Thyroid gland (tissue), 4 donors: ENCODE results near the gene UBXN7. TPM values are rescaled to one million over a fixed set of nuclear protein-coding genes. Genes with fewer than 3 reads are reported as not detected.

Experiments used
- DNase-seq, 2 donors: peaks; one replicate each; pipeline ENCODE4 v3.0.0-alpha.2; 2019
- H3K27ac ChIP-seq, 3 donors: fragments of 200-600 bp; sonication (generic); 1 replicate in 2 of 3; 2 replicates in 1 of 3; pipeline ENCODE4 v1.5.1; 2016 to 2019; ENCODE audit warnings: mild to moderate bottlenecking in 1 of 3, moderate library complexity in 1 of 3
- H3K27me3 ChIP-seq: fragments of 200-600 bp; sonication (generic); one replicate; pipeline ENCODE4 v1.5.1; 2019
- H3K36me3 ChIP-seq, 2 donors: fragments of 200-600 bp; sonication (generic); one replicate each; pipeline ENCODE4 v1.5.1; 2016 to 2019
- H3K4me1 ChIP-seq, 2 donors: fragments of 200-600 bp; sonication (generic); one replicate each; pipeline ENCODE4 v1.5.1; 2017 to 2019
- H3K4me3 ChIP-seq, 3 donors: fragments of 200-600 bp; sonication (generic); replicated peaks in 1 of 3; 1 replicate in 2 of 3; 2 replicates in 1 of 3; pipeline ENCODE4 v1.5.1; 2016; ENCODE audit warnings: mild to moderate bottlenecking in 1 of 3
- H3K9me3 ChIP-seq: fragments of 200-600 bp; sonication (generic); one replicate; pipeline ENCODE4 v1.5.1; 2017
- POLR2A ChIP-seq, 2 donors: fragments of 450-650 bp; IDR thresholded peaks; one replicate each; pipeline ENCODE4 v1.6.1; 2017; ENCODE audit warnings: antibody characterized with exemption in 2 of 2, mild to moderate bottlenecking in 2 of 2, moderate library complexity in 1 of 2
- WGBS, 2 donors: methylation state at CpG; one replicate each; pipeline ENCODE4 v1.1.5; 2017; 5-methylcytosine and 5-hydroxymethylcytosine counted together
- intact Hi-C: fragments of 100-400 bp; cut with DNase I; formaldehyde crosslinking; loops from one replicate; pipeline ENCODE4 v1.15.1; 2023
- total RNA-seq, 4 donors: library from RNA; depleted of rRNA; stranded (reverse); fragments of >200 nt; gene quantifications; one replicate each; pipeline ENCODE4 v1.2.3, GENCODE V29; 2016
- TF ChIP-seq, protein P1 (sequence below), 6 experiments: fragments of 200-600 bp in 3 of 6; fragments of 450-650 bp in 3 of 6; sonication (generic) in 3 of 6; IDR thresholded peaks; one replicate each; pipeline ENCODE4 v1.5.1; 2016 to 2019; ENCODE audit warnings: antibody characterized with exemption in 6 of 6, mild to moderate bottlenecking in 2 of 6, inconsistent platforms in 1 of 6, moderate library complexity in 1 of 6

UBXN7 gene
- total RNA-seq, 4 donors from 2014 or later: 16.8 to 38.4 (median 23.2) TPM

DNA sequence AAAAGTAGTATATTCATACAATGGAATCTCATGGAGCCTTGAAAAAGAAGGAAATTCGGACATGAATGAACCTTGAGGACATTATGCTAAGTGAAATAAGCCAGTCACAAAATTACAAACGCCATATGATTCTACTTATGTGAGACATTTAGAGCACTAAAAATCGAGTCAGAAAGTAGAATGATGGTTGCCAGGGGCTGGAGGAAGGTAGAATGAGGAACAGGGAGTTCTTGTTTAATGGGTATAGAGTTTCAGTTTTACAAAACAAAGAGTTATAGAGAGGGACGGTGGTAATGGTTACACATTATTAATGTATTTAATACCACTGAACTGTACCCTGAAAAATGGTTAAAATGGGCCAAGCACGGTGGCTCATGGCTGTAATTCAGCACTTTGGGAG lies 19.5 kb downstream of the UBXN7 start:
- DNase-seq: no peak
- no peaks in the 10 kb centered on the region for H3K9me3 ChIP-seq
- intact Hi-C loops: no loop called here
- H3K27me3 ChIP-seq: no peaks in the 10 kb centered on the region
- H3K4me3 ChIP-seq: no peak overlapping the region
- 91 to 94% methylated on average over 5 of the region's 5 CpGs for WGBS, 2 donors
- no peaks in the 10 kb centered on the region for H3K4me1 ChIP-seq
- TF ChIP-seq, protein P1, sequence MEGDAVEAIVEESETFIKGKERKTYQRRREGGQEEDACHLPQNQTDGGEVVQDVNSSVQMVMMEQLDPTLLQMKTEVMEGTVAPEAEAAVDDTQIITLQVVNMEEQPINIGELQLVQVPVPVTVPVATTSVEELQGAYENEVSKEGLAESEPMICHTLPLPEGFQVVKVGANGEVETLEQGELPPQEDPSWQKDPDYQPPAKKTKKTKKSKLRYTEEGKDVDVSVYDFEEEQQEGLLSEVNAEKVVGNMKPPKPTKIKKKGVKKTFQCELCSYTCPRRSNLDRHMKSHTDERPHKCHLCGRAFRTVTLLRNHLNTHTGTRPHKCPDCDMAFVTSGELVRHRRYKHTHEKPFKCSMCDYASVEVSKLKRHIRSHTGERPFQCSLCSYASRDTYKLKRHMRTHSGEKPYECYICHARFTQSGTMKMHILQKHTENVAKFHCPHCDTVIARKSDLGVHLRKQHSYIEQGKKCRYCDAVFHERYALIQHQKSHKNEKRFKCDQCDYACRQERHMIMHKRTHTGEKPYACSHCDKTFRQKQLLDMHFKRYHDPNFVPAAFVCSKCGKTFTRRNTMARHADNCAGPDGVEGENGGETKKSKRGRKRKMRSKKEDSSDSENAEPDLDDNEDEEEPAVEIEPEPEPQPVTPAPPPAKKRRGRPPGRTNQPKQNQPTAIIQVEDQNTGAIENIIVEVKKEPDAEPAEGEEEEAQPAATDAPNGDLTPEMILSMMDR (IDR thresholded peaks at IDR 0.05): no peak
- TF ChIP-seq POLR2A (IDR thresholded peaks at IDR 0.05): no peak
- H3K36me3 ChIP-seq: no peaks in the 10 kb centered on the region
- no peak overlapping the region for H3K27ac ChIP-seq

DNA sequence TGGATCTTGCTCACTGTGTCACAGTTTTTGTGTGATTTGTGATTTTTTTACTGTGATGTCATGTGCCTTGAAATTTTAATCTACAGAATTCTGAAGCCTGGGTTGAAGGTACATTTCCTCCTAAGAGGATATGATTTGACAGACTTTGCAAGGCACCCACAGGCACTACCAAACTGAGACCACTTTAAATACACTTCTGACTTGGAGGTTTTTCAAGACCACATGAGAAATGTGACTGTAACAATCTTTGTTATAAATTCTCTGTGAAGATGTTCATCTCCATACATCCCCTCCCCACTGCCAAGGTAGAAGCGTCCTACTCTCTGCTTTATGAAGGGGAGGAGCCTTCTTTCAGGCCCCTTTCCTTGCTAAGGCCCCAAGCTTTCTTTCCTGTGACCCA lies 22.8 kb downstream of the UBXN7 start:
- H3K36me3 ChIP-seq: no peaks in the 10 kb centered on the region
- peaks cover 3 to 10% of the 10 kb centered on the region in 2 donors for H3K4me1 ChIP-seq
- 93 to 97% methylated on average over 1 of the region's 1 CpG for WGBS, 2 donors
- no peak for DNase-seq
- intact Hi-C loops: no loop called here
- H3K27ac ChIP-seq: no peak overlapping the region
- TF ChIP-seq POLR2A (IDR thresholded peaks at IDR 0.05): no peak
- TF ChIP-seq, protein P1 (IDR thresholded peaks at IDR 0.05): no peak
- H3K9me3 ChIP-seq: no peaks in the 10 kb centered on the region
- no peaks in the 10 kb centered on the region for H3K27me3 ChIP-seq
- H3K4me3 ChIP-seq: no peak overlapping the region

DNA sequence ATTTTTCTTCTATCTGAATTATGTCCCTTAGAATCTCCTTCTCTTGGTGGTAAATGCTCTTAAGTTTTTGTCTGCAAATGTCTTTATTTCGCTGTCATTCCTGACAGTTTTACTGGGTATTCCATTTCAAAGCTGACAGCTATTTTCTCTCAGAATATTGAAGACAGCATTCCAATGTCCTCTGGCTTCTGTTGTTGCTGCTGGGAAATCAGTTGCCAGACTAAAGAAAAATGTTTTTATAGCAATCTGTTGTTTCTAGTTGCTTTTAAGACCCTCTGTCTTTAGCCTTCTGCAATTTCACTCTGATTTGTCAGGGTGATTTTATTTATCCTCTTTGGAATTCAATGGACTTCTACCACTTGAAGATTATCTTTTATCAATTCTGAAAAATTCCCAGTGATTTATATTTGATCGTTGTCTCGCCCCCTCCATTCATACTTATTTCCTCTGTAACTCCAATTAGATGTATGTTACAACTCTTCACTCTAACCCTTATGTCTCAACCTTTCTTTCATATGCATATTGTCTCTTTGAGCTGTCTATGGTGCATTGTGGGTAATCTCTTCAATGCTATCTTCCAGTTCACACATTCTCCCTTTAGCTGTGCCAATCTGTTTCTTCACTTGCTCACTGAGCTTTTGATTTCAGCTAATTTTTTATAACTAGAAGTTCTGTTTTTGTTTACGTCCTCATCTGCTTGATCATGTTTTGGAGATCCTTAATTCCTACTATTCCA lies 23.5 kb downstream of the UBXN7 start:
- WGBS, 2 donors: 98% methylated on average over 4 of the region's 4 CpGs
- no peak for TF ChIP-seq POLR2A (IDR thresholded peaks at IDR 0.05)
- TF ChIP-seq, protein P1 (IDR thresholded peaks at IDR 0.05): no peak
- no peaks in the 10 kb centered on the region for H3K27me3 ChIP-seq

DNA sequence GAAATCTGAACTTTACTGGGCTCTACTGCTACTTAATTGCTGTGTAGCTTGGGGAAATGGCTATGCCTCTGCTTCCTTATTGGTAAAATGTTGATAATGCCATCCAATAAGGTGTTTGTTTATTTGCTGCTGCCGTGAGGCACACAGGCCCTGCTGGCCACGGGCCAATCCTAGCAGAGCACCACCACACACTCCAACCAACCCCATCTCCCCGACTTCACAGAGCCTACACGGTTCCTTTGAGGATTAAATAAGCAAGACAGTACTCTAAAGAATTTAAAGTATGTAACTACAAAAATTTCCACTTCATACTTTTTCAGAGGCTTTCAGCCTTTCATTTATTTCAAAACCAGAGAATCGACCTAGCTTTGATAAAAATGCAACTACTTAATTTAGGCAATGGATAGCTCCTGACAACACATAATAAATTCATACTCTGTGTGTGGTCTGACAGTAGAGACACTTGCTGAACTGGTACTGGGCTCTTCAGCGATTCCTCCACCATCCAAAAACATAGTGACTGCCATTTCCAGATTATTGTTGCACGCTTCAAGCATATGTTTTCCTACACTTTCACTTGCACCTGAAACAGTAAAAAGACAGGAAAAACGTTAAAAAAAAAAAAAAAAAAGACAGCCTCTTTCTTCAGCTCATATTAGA lies 25.3 kb downstream of the UBXN7 start:
- peak; percentile 28 to 47 for DNase-seq
- Histone ChIP-seq H3K4me1 (peaks cover 3 to 10% of the 10 kb centered on the region in 2 donors), H3K27ac (peak overlapping the region in 1 of 3 donors; percentile 8), H3K27me3 (no peaks in the 10 kb centered on the region), H3K4me3 (no peak overlapping the region), H3K9me3 (no peaks in the 10 kb centered on the region), H3K36me3 (no peaks in the 10 kb centered on the region)
- intact Hi-C loops: no loop called here
- whole genome bisulfite sequencing, 2 donors: 41 to 46% methylated on average over 8 of the region's 8 CpGs
- no peak for TF ChIP-seq POLR2A (IDR thresholded peaks at IDR 0.05)
- TF ChIP-seq, protein P1 (IDR thresholded peaks at IDR 0.05): no peak

More for the DNA sequence above, 23.5 kb downstream of the UBXN7 start:
- H3K4me3 ChIP-seq: no peak overlapping the region
- no peaks in the 10 kb centered on the region for H3K36me3 ChIP-seq
- no peak overlapping the region for H3K27ac ChIP-seq
- peaks cover 3 to 10% of the 10 kb centered on the region in 2 donors for H3K4me1 ChIP-seq
- DNase-seq: no peak
- intact Hi-C loops: no loop called here
- H3K9me3 ChIP-seq: no peaks in the 10 kb centered on the region

DNA sequence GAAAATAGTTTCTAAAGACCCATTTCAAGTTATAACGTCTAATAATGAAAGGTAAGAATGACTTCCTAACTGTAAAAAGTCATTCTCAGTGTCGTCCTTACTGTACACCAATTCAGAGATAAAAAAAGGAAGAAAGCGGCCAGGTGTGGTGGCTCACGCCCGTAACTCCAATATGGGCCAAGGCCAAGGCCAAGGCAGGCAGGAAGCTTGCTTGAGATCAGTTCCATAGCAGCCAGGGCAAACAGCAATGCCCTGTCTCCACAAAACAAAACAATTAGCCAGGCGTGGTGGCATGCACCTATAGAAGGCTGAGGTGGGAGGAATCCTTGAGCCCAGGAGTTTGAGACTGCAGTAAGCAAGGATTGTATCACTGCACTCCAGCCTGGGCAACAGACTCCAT lies 31.9 kb downstream of the UBXN7 start:
- intact Hi-C loops: no loop called here
- WGBS, 2 donors: 94 to 98% methylated on average over 6 of the region's 6 CpGs
- peaks cover 10 to 13% of the 10 kb centered on the region in 2 donors for H3K36me3 ChIP-seq
- no peak overlapping the region for H3K4me3 ChIP-seq
- H3K9me3 ChIP-seq: no peaks in the 10 kb centered on the region
- H3K4me1 ChIP-seq: no peaks in the 10 kb centered on the region
- H3K27ac ChIP-seq: no peak overlapping the region
- H3K27me3 ChIP-seq: no peaks in the 10 kb centered on the region
- TF ChIP-seq POLR2A (IDR thresholded peaks at IDR 0.05): no peak
- TF ChIP-seq, protein P1 (IDR thresholded peaks at IDR 0.05): no peak
- no peak for DNase-seq
